Smooth muscle cell (in vitro differentiated cells): Measurements from ENCODE around the gene CTBP1. TPM values are rescaled to one million over a fixed set of nuclear protein-coding genes. Genes with fewer than 3 reads are reported as not detected.

Source experiments
- DNase-seq: peaks from one replicate; lab custom pipeline; 2025; ENCODE audit not compliant: unreplicated experiment; lab: John Stamatoyannopoulos, UW
- H2AFZ ChIP-seq: fragments of 200-600 bp; sonication (generic); 2 replicates; pipeline ENCODE4 v1.6.0; 2016; ENCODE audit warnings: antibody characterized with exemption, low read depth, mild to moderate bottlenecking
- H3F3A ChIP-seq: fragments of 200-600 bp; sonication (generic); 2 replicates; pipeline ENCODE4 v1.6.0; 2017; ENCODE audit warnings: antibody characterized with exemption, low read depth
- H3K27ac ChIP-seq: fragments of 200-600 bp; sonication (generic); 2 replicates; pipeline ENCODE4 v1.5.1; 2016; ENCODE audit warnings: low read depth, mild to moderate bottlenecking
- H3K27me3 ChIP-seq: fragments of 200-600 bp; sonication (generic); 2 replicates; pipeline ENCODE4 v1.6.1; 2016; ENCODE audit warnings: low read depth, mild to moderate bottlenecking
- H3K36me3 ChIP-seq: fragments of 200-600 bp; sonication (generic); 2 replicates; pipeline ENCODE4 v1.5.1; 2016; ENCODE audit warnings: low read depth
- H3K4me1 ChIP-seq: fragments of 200-600 bp; sonication (generic); 2 replicates; pipeline ENCODE4 v1.5.1; 2016; ENCODE audit warnings: low read depth
- H3K4me2 ChIP-seq: fragments of 200-600 bp; sonication (generic); 2 replicates; pipeline ENCODE4 v1.6.0; 2016; ENCODE audit warnings: mild to moderate bottlenecking
- H3K4me3 ChIP-seq: fragments of 200-600 bp; sonication (generic); 2 replicates; pipeline ENCODE4 v1.5.1; 2016; ENCODE audit warnings: mild to moderate bottlenecking
- H3K79me2 ChIP-seq: fragments of 200-600 bp; sonication (generic); 2 replicates; pipeline ENCODE4 v1.6.0; 2016; ENCODE audit warnings: low read depth, mild to moderate bottlenecking
- H3K9ac ChIP-seq: fragments of 200-600 bp; sonication (generic); 2 replicates; pipeline ENCODE4 v1.6.0; 2016; ENCODE audit warnings: low read depth
- H3K9me3 ChIP-seq: fragments of 200-600 bp; sonication (generic); replicated peaks from 2 replicates; pipeline ENCODE4 v1.5.1; 2016; ENCODE audit warnings: low read depth
- H4K20me1 ChIP-seq: fragments of 200-600 bp; sonication (generic); 2 replicates; pipeline ENCODE4 v1.6.0; 2016; ENCODE audit warnings: low read depth
- CTCF ChIP-seq: fragments of 200-600 bp; sonication (generic); IDR thresholded peaks from 2 replicates; pipeline ENCODE4 v1.5.1; 2017; ENCODE audit warnings: borderline replicate concordance, mild to moderate bottlenecking, antibody characterized with exemption; ENCODE audit not compliant: insufficient read depth, poor library complexity, severe bottlenecking
- whole genome bisulfite sequencing: methylation state at CpG from one replicate; pipeline ENCODE4 v1.1.7; 2016; ENCODE audit warnings: low lambda C conversion rate; 5-methylcytosine and 5-hydroxymethylcytosine counted together
- polyA plus RNA-seq: library from polyadenylated mRNA; unstranded; fragments of >200 nt; fragmentation: Nextera tagmentation; extraction: Ambion mirVana; gene quantifications from 2 replicates; pipeline ENCODE4 v1.2.1, GENCODE V29; 2016
- total RNA-seq: library from RNA; depleted of rRNA; stranded (reverse); fragments of >200 nt; gene quantifications from 2 replicates; pipeline ENCODE4 v1.2.3, GENCODE V29; 2014

CTBP1 gene
- total and polyA plus RNA-seq, 2 experiments from 2014 or later: 76.9 to 132 TPM

DNA sequence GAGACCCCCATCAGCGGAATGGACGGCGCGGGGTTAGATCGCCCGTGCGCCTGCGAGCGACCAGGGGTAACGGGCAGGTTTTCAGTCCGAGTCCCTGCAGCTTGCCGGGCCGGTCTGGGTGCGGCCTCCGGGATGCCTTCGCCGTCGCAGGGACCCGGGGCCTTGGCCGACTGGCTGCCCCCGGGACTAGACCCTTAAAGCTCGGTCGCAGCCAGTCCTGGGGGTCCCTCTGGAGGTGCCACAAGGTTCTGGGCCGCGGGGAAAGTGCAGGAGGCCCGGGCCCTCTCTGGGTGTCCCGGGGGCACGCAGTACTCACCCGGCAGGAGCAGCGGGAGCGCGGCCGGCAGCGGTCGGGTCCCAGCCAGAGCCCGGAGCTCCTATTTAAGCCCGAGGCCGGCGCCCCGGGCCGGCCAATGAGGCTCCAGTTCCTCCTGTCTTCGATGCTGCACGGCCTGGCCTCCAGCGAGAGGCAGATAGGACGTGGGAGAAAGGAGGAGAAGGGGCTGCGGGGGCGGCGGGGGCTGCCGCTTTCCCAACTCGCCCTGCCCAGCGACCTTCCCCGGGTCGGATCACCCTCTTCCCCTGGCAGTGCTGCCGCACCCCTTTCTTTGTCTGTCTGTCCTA is 76.6 kb downstream of the CTBP1 start, which contains the start of gene SPON2:
TSS of gene SPON2 (minus strand) at position 356 of the 624 bp plus-strand sequence.
- 8% methylated on average over 43 of the region's 54 CpGs for WGBS
- peaks cover 40% of the 10 kb centered on the region for H4K20me1 ChIP-seq
- no peaks in the 10 kb centered on the region for H3K9me3 ChIP-seq
- H3K27ac ChIP-seq: peak within 1 kb of the TSS; percentile 73
- H3F3A ChIP-seq: peaks cover 7% of the 10 kb centered on the region
- no peak for TF ChIP-seq CTCF
- H2AFZ ChIP-seq: no peak within 1 kb of the TSS
- H3K27me3 ChIP-seq: peaks cover 18% of the 10 kb centered on the region
- H3K36me3 ChIP-seq: no peaks in the 10 kb centered on the region
- DNase-seq: no peak
- peak within 1 kb of the TSS; percentile 84 for H3K4me2 ChIP-seq
- H3K4me3 ChIP-seq: peak within 1 kb of the TSS; percentile 51
- peaks cover 10% of the 10 kb centered on the region for H3K79me2 ChIP-seq
- peaks cover 6% of the 10 kb centered on the region for H3K4me1 ChIP-seq
- no peak within 1 kb of the TSS for H3K9ac ChIP-seq

DNA sequence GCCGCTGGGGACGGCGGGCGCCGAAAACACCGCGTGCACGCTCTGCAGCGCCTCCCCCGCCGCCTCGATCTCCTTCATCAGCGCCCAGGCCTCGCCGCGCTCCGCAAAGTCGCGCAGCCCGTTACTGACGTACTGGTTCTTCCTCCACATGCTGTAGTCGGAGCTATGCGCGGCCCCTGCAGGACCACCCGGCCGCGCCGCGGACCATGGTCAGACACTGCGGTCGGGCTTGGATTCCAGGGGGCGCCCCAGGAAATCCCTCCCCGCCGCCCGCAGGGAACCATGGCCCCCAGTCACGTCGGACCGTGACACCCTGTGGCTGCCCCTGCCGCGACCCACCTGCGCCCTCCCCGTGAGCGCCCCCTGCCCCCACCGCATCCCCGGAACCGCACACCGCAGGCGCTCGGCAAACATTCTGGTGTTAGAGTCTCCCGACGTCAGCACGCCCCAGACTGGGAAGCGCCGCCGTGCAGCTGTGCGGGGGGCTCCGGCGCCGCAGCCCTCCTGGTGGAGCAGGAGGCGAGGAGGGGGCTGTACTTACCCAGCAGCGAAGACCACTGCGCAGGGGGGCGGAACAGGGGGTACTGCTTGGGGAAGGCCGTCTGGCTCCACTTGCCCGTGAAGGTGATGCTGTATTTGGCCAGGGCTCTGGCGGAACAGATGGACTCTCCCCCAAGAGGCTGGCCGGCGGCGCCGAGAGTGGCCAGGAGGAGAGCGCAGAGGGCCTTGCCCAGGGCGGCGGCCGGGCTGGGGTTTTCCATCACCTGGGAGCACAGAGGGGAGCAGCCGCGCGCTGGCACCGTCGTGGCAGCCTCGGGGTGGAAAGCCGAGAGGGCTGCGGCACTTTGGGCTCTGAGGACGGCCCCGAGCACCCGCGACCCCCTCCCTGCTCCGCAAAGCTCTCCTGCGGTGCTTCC is 77.4 kb downstream of the CTBP1 start:
- H3K79me2 ChIP-seq: peaks cover 10% of the 10 kb centered on the region
- peak overlapping the region; percentile 84 for H3K4me2 ChIP-seq
- H4K20me1 ChIP-seq: peaks cover 42% of the 10 kb centered on the region
- H2AFZ ChIP-seq: no peak overlapping the region
- H3K27me3 ChIP-seq: peaks cover 18% of the 10 kb centered on the region
- no peak for DNase-seq
- H3K4me1 ChIP-seq: peaks cover 6% of the 10 kb centered on the region
- peak overlapping the region; percentile 69 for H3K27ac ChIP-seq
- TF ChIP-seq CTCF: peak; percentile 5
- peaks cover 7% of the 10 kb centered on the region for H3F3A ChIP-seq
- 9% methylated on average over 80 of the region's 88 CpGs for WGBS
- peak overlapping the region; percentile 51 for H3K4me3 ChIP-seq
- no peak overlapping the region for H3K9ac ChIP-seq
- H3K36me3 ChIP-seq: no peaks in the 10 kb centered on the region
- no peaks in the 10 kb centered on the region for H3K9me3 ChIP-seq

- H3K79me2 ChIP-seq: peaks cover 10% of the 10 kb centered on the region
- no peak overlapping the region for H3K27ac ChIP-seq
- peaks cover 18% of the 10 kb centered on the region for H3K27me3 ChIP-seq
- no peak for TF ChIP-seq CTCF
- peaks cover 7% of the 10 kb centered on the region for H3F3A ChIP-seq
- H4K20me1 ChIP-seq: peaks cover 47% of the 10 kb centered on the region
- no peak for DNase-seq
- peaks cover 6% of the 10 kb centered on the region for H3K4me1 ChIP-seq
- WGBS: 61% methylated on average over 19 of the region's 42 CpGs
- H3K9ac ChIP-seq: no peak overlapping the region
- H3K36me3 ChIP-seq: no peaks in the 10 kb centered on the region
- no peak overlapping the region for H2AFZ ChIP-seq
- peak overlapping the region; percentile 84 for H3K4me2 ChIP-seq
- no peaks in the 10 kb centered on the region for H3K9me3 ChIP-seq
- peak overlapping the region; percentile 51 for H3K4me3 ChIP-seq
Measured at GRCh38 chr4:1170976-1171310, 78.0 kb downstream of the CTBP1 start.
